Fibroblast of lung (primary cell): ENCODE data around the gene E2F2. TPM values are rescaled to one million over a fixed set of nuclear protein-coding genes. Genes with fewer than 3 reads are reported as not detected.
"Not testable (repeated sequence)": the region's sequence is repeated elsewhere in the genome, so short reads cannot be mapped to it uniquely, and the experiment has no call there.

Source experiments
- DNase-seq, 2 donors: peaks; one replicate each; pipeline versions ENCODE4 v3.0.0 to v3.0.0-alpha.2; 2010; ENCODE audit warnings: low read depth in 2 of 2
- H2AFZ ChIP-seq: 2 replicates; pipeline ENCODE4 v1.5.1; 2012; ENCODE audit warnings: low read length, control low read depth, inconsistent platforms
- H3K27ac ChIP-seq: 2 replicates; pipeline ENCODE4 v1.5.1; 2011; ENCODE audit warnings: low read length, control low read depth; ENCODE audit not compliant: insufficient read depth
- H3K27me3 ChIP-seq: 2 replicates; pipeline ENCODE4 v1.5.1; 2011; ENCODE audit warnings: mild to moderate bottlenecking, low read length; ENCODE audit not compliant: control insufficient read depth, insufficient read depth
- H3K36me3 ChIP-seq: 2 replicates; pipeline ENCODE4 v1.5.1; 2011; ENCODE audit warnings: low read length; ENCODE audit not compliant: control insufficient read depth, insufficient read depth
- H3K4me1 ChIP-seq: 2 replicates; pipeline ENCODE4 v1.5.1; 2011; ENCODE audit warnings: low read length; ENCODE audit not compliant: control insufficient read depth, insufficient read depth; ENCODE audit errors: extremely low read depth
- H3K4me2 ChIP-seq: 2 replicates; pipeline ENCODE4 v1.5.1; 2011; ENCODE audit warnings: low read length, control low read depth; ENCODE audit not compliant: insufficient read depth; ENCODE audit errors: extremely low read depth
- H3K4me3 ChIP-seq, 4 experiments: fragments of 200-600 bp in 1 of 4; sonication (generic) in 1 of 4; replicated peaks in 1 of 4; 2 replicates each; pipeline ENCODE4 v1.5.1; 2011 to 2016; ENCODE audit warnings: low read length in 4 of 4, low read depth in 3 of 4, mild to moderate bottlenecking in 3 of 4, control low read depth in 2 of 4, inconsistent platforms in 1 of 4, mixed read lengths in 1 of 4; ENCODE audit not compliant: insufficient read depth in 1 of 4; ENCODE audit errors: control extremely low read depth in 1 of 4
- H3K79me2 ChIP-seq: 2 replicates; pipeline ENCODE4 v1.5.1; 2012; ENCODE audit warnings: mild to moderate bottlenecking, low read length, inconsistent platforms; ENCODE audit not compliant: control insufficient read depth, insufficient read depth
- H3K9ac ChIP-seq: 2 replicates; pipeline ENCODE4 v1.5.1; 2011; ENCODE audit warnings: mild to moderate bottlenecking, low read length, control low read depth; ENCODE audit not compliant: insufficient read depth
- H3K9me3 ChIP-seq: 2 replicates; pipeline ENCODE4 v1.5.1; 2012; ENCODE audit warnings: low read depth, low read length; ENCODE audit not compliant: control insufficient read depth, insufficient read depth
- H4K20me1 ChIP-seq: 2 replicates; pipeline ENCODE4 v1.5.1; 2011; ENCODE audit warnings: low read length; ENCODE audit not compliant: control insufficient read depth, insufficient read depth; ENCODE audit errors: extremely low read depth
- EZH2 ChIP-seq: IDR thresholded peaks from 2 replicates; pipeline ENCODE4 v1.5.1; 2012; ENCODE audit warnings: low read length, control low read depth, mild to moderate bottlenecking; ENCODE audit errors: missing control alignments
- polyA plus RNA-seq, 2 donors: library from polyadenylated mRNA; depleted of rRNA in 1 of 2; stranded (reverse) in 1 of 2; unstranded in 1 of 2; fragments of >200 nt; gene quantifications; 2 replicates each; pipeline ENCODE4 v1.2.1, GENCODE V29; 2011 to 2012; ENCODE audit warnings: missing spikeins in 1 of 2
- total RNA-seq: library from RNA; depleted of rRNA; stranded (reverse); fragments of >200 nt; gene quantifications from 2 replicates; pipeline ENCODE4 v1.2.1, GENCODE V29; 2014
- TF ChIP-seq, protein P1 (sequence below), 2 donors: IDR thresholded peaks in 1 of 2; conservative IDR thresholded peaks in 1 of 2; 1 replicate in 1 of 2; 2 replicates in 1 of 2; pipeline ENCODE4 v1.5.1; 2011 to 2012; ENCODE audit warnings: low read length in 2 of 2, control low read depth in 1 of 2, inconsistent platforms in 1 of 2, low read depth in 1 of 2, mild to moderate bottlenecking in 1 of 2

E2F2 gene
- total and polyA plus RNA-seq, 2 donors (not counting 1 experiment from before 2014, with no cell fraction given) = 0.17 to 0.26 TPM

DNA sequence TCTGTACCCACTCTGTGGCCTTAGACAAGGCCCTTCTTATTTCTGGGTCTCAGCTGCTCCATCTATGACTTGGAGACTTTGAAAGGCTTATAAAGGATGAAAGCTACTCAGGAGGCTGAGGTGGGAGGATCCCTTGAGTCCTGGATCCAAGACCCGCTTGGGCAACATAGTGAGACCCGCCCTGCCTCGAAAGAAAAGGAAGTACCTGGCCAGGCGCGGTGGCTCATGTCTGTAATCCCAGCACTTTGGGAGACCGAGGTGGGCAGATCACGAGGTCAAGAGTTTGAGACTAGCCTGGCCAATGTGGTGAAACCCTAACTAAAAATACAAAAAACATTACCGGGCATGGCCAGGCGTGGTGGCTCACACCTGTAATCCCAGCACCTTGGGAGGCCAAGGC is 14.8 kb upstream of the E2F2 start:
- Histone ChIP-seq H3K27ac (no peak overlapping the region), H2AFZ (no peak overlapping the region), H4K20me1 (no peaks in the 10 kb centered on the region), H3K36me3 (no peaks in the 10 kb centered on the region), H3K4me3 (no peak overlapping the region), H3K4me2 (no peak overlapping the region), H3K79me2 (no peaks in the 10 kb centered on the region), H3K27me3 (no peaks in the 10 kb centered on the region), H3K9me3 (no peaks in the 10 kb centered on the region), H3K9ac (no peak overlapping the region), H3K4me1 (peaks cover 9% of the 10 kb centered on the region)
- no peak for DNase-seq
- TF ChIP-seq, protein P1, sequence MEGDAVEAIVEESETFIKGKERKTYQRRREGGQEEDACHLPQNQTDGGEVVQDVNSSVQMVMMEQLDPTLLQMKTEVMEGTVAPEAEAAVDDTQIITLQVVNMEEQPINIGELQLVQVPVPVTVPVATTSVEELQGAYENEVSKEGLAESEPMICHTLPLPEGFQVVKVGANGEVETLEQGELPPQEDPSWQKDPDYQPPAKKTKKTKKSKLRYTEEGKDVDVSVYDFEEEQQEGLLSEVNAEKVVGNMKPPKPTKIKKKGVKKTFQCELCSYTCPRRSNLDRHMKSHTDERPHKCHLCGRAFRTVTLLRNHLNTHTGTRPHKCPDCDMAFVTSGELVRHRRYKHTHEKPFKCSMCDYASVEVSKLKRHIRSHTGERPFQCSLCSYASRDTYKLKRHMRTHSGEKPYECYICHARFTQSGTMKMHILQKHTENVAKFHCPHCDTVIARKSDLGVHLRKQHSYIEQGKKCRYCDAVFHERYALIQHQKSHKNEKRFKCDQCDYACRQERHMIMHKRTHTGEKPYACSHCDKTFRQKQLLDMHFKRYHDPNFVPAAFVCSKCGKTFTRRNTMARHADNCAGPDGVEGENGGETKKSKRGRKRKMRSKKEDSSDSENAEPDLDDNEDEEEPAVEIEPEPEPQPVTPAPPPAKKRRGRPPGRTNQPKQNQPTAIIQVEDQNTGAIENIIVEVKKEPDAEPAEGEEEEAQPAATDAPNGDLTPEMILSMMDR (conservative IDR thresholded peaks at IDR 0.05 in 1 of 2, IDR thresholded peaks at IDR 0.05 in 1 of 2; ENCODE audit: low read depth in 1 of 2, low read length in 2 of 2) = no peak

DNA sequence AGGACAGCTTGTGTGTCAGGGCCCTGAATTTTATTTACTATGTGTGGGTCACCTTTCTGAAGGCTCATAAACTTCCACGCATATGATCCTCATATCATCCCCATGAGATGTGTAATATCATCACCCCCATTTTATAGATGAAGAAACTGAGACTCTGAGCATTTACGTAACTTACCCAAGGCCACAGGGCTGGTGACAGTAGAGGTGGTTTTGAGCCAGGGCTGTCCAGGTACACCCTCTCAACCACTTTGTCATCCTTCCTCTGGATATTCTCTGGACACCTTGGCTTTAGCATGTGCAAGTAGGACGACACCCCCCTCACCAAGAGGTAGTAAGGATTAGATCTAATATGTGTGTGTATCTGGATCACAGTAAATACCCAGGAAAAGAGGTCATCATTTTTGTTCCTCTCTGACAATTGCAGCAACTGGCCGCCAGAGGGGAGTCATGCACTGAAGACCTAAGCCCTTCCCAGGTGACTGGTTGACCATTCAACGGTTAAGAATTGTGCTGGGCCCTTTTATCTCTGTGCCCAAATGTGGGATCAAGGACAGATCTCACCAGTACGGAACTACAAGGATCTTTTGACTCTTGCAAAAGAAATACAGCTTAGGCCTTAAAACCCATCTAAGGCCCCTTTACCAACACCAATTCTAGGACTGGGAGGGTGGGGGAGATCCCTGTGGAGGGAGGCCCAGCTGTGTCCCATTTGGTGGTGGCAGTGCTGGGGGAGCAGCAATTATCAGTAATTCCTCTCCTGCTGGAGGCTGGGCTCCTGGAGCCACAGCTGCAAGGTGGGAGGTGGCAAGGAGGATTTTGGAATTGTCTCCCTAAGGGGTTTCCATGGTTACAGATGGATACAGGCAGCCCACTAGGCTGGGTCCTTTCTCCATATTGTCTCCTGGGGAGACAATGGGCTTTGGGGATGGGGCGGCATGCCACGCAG is 13.7 kb upstream of the E2F2 start:
- Histone ChIP-seq H2AFZ (no peak overlapping the region), H3K4me1 (peaks cover 9% of the 10 kb centered on the region), H3K36me3 (no peaks in the 10 kb centered on the region), H3K4me2 (no peak overlapping the region), H3K79me2 (no peaks in the 10 kb centered on the region), H3K27ac (peak overlapping the region; percentile 6), H3K9ac (no peak overlapping the region), H4K20me1 (no peaks in the 10 kb centered on the region), H3K27me3 (no peaks in the 10 kb centered on the region), H3K4me3 (no peak overlapping the region), H3K9me3 (no peaks in the 10 kb centered on the region)
- DNase-seq = peak; percentile 64 to 84
- TF ChIP-seq, protein P1 (conservative IDR thresholded peaks at IDR 0.05 in 1 of 2, IDR thresholded peaks at IDR 0.05 in 1 of 2; ENCODE audit: low read depth in 1 of 2, low read length in 2 of 2) = peak; percentile 92 to 97
- TF ChIP-seq EZH2 = no peak

DNA sequence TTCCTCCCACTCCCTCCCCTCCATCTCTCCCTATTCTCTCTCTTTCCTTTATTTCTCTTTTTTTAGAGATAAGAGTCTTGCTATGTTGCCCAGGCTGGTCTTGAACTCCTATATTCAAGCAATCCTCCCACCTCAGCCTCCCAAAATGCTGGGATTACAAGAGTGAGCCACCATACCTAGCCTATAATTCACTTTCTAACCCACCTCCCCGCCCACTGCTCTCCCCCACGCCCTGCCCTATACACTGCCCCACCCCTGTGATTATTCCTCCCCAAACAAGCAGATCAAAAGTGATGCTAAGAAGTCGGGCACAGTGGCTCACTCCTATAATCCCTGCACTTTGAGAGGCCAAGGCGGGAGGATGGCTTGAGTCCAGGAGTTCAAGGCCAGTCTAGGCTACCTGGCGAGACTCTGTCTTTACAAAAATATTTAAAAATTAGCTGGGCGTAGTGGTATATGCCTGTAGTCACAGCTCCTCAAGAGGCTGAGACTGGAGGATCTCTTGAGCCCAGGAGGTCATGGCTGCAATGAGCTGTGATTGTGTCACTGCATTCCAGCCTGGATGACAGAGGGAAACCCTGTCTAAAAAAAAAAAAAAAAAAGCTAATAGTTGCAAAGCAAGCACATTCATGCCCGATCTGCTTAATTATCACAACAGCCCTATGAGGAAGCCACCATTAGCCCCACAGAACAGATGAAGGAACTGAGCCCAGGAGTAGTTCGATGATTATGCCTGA is 12.8 kb upstream of the E2F2 start:
- no peak for TF ChIP-seq EZH2
- TF ChIP-seq, protein P1 (conservative IDR thresholded peaks at IDR 0.05 in 1 of 2, IDR thresholded peaks at IDR 0.05 in 1 of 2; ENCODE audit: low read depth in 1 of 2, low read length in 2 of 2) = no peak
- Histone ChIP-seq H3K4me2 (no peak overlapping the region), H3K79me2 (no peaks in the 10 kb centered on the region), H3K36me3 (no peaks in the 10 kb centered on the region), H3K9ac (no peak overlapping the region), H3K27ac (peak overlapping the region; percentile 6), H3K9me3 (no peaks in the 10 kb centered on the region), H4K20me1 (no peaks in the 10 kb centered on the region), H2AFZ (no peak overlapping the region), H3K27me3 (no peaks in the 10 kb centered on the region), H3K4me1 (peaks cover 10% of the 10 kb centered on the region), H3K4me3 (no peak overlapping the region)
- DNase-seq = no peak

DNA sequence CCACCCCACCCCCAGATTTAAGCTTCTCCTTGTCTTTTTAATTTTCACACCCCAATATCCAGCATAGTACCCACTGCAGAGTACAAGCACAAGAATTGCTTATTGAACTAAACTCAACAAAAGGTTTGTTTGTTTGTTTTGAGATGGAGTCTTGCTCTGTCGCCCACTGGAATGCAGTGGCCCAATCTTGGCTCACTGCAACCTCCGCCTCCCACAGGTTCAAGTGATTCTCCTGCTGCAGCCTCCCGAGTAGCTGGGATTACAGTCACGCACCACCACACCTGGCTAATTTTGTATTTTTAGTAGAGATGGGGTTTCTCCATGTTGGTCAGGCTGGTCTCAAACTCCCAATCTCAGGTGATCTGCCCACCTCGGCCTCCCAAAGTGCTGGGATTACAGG is 11.9 kb upstream of the E2F2 start:
- H3K79me2 ChIP-seq, H4K20me1 ChIP-seq, DNase-seq, H3K36me3 ChIP-seq, H3K4me2 ChIP-seq, H2AFZ ChIP-seq, H3K27me3 ChIP-seq, H3K4me1 ChIP-seq, H3K9ac ChIP-seq, H3K4me3 ChIP-seq, H3K9me3 ChIP-seq, H3K27ac ChIP-seq: not testable (repeated sequence)
